GM12864 (cell line): ENCODE measurements around the gene ISOC2.
"Not testable (repeated sequence)": the region's sequence is repeated elsewhere in the genome, so short reads cannot be mapped to it uniquely, and the experiment has no call there.

Experiments used
- DNase-seq: peaks from one replicate; pipeline ENCODE4 v3.0.0-alpha.2; 2011; ENCODE audit warnings: low read depth
- H3K4me3 ChIP-seq: 2 replicates; pipeline ENCODE4 v1.5.1; 2011; ENCODE audit warnings: mild to moderate bottlenecking, low read depth, low read length, control low read depth
- TF ChIP-seq, protein P1 (sequence below): IDR thresholded peaks from 2 replicates; pipeline ENCODE4 v1.5.1; 2011; ENCODE audit warnings: low read depth, mild to moderate bottlenecking, moderate library complexity, low read length, control low read depth, inconsistent platforms; ENCODE audit errors: missing control alignments

The ISOC2 gene

DNA sequence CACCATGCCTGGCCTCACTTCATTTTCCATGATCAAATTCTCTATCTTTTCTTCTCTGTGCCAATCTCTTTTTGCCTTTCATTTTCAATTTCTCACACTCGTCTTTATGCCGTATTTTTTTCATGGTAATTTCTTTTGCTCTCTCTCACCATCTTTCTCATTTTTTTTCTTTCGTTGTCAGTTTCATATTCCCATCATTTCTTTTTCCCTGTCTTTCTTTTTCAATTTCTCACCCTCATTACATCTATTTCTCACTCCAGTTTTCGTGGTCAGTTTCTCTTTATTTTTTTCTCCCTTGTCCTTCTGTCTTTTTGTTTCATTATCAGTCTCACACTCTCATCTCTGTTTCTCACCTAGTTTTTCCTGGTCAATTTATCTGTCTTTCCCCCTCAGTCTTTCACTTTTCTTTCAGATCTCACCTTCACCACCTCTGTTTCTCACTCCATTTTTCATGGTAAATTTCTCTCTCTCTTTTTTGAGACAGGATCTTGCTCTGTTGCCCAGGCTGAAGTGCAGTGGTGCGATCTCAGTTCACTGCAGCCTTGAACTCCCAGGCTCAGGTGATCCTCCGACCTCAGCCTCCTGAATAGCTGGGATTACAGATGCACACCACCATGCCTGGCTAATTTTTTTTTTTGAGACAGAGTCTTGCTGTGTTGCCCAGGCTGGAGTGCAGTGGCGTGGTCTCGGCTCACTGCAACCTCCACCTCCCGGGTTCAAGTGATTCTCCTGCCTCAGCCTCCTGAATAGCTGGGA is 40.9 kb upstream of the ISOC2 start:
- DNase-seq = no peak
- no peak overlapping the region for H3K4me3 ChIP-seq
- TF ChIP-seq, protein P1, sequence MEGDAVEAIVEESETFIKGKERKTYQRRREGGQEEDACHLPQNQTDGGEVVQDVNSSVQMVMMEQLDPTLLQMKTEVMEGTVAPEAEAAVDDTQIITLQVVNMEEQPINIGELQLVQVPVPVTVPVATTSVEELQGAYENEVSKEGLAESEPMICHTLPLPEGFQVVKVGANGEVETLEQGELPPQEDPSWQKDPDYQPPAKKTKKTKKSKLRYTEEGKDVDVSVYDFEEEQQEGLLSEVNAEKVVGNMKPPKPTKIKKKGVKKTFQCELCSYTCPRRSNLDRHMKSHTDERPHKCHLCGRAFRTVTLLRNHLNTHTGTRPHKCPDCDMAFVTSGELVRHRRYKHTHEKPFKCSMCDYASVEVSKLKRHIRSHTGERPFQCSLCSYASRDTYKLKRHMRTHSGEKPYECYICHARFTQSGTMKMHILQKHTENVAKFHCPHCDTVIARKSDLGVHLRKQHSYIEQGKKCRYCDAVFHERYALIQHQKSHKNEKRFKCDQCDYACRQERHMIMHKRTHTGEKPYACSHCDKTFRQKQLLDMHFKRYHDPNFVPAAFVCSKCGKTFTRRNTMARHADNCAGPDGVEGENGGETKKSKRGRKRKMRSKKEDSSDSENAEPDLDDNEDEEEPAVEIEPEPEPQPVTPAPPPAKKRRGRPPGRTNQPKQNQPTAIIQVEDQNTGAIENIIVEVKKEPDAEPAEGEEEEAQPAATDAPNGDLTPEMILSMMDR = no peak

DNA sequence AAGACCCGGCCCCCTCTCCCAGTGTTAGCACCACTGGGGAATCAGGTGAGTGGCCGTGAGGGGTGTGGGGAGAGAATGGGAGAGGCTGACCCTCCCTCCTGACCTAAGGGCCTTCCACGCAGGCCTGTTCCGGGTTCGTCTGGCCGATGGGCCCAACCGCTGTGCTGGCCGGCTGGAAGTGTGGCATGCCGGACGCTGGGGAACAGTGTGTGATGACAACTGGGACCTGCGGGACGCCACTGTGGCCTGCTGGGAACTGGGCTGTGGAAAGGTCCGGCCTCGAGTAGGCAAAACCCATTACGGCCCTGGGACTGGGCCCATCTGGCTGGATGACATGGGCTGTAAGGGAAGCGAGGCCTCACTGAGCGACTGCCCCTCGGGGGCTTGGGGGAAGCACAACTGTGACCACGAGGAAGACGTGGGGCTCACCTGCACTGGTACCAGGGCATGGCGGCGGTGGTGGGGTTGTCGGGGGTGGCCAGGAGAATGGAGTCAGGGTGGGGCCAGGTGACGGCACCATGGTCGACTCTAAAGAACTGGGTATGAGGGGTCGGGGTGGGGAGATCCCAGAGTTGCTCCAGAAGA is 39.0 kb upstream of the ISOC2 start:
- TF ChIP-seq, protein P1 = no peak
- no peak overlapping the region for H3K4me3 ChIP-seq
- no peak for DNase-seq

DNA sequence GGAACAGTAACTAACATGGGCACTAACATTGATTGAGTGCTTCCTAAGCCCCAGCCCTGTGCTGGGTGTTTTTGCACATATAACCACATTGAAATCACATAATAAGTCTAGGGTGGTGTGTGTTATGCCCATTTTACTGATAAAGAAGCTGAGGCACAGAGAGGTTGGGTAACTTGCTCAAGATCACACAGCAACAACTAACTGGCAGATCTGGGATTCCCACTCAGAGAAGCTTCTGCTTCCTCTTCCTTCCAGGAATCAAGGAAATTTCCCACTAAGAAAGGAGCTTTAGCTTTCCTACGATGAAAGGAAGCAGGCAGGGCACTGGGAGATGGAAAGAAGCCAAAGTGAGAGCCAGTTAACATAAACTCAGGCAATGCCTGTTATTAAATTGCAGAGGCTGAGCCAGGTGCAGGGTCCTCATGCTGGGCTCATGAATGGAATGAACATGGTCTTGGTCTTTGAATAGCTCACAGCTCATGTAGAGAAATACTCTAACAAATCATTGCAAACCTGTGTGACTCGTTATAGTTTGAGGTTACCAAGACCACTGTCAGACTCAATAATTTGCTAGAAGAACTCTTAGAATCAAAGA is 36.9 kb upstream of the ISOC2 start:
- DNase-seq = no peak
- TF ChIP-seq, protein P1 = no peak
- H3K4me3 ChIP-seq = no peak overlapping the region

DNA sequence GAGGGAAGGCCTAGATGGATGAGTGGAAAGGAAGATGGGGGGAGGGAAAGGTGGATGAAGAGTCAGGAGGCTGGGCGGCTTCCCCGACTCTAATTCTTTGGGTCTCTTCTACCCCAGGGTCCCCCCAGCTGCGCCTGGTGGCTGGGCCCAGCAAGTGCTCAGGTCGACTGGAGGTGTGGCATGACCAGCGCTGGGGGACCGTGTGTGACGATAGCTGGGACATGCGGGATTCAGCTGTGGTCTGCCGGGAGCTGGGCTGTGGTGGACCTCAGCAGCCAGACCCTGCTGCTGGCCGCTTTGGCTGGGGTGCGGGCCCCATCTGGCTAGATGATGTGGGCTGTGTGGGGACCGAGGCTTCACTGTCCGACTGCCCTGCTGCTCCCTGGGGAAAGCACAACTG is 36.3 kb upstream of the ISOC2 start:
- TF ChIP-seq, protein P1 = no peak
- no peak overlapping the region for H3K4me3 ChIP-seq
- no peak for DNase-seq

DNA sequence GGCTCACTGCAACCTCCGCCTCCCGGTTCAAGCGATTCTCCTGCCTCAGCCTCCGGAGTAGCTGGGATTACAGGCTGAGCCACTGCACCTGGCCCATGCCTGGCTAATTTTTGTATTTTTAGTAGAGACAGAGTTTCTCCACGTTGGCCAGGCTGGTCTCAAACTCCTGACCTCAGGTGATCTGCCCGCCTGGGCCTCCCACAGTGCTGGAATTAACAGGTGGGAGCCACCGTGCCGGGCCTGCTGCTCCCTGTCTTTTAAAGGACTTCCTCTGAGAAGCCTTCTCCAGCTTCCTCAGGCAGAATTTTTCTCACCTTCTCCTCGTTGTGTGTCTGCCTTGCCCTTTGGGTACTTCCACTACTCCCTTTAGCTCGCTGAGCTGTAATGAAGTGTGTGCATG is 35.4 kb upstream of the ISOC2 start:
- DNase-seq, H3K4me3 ChIP-seq: not testable (repeated sequence)

DNA sequence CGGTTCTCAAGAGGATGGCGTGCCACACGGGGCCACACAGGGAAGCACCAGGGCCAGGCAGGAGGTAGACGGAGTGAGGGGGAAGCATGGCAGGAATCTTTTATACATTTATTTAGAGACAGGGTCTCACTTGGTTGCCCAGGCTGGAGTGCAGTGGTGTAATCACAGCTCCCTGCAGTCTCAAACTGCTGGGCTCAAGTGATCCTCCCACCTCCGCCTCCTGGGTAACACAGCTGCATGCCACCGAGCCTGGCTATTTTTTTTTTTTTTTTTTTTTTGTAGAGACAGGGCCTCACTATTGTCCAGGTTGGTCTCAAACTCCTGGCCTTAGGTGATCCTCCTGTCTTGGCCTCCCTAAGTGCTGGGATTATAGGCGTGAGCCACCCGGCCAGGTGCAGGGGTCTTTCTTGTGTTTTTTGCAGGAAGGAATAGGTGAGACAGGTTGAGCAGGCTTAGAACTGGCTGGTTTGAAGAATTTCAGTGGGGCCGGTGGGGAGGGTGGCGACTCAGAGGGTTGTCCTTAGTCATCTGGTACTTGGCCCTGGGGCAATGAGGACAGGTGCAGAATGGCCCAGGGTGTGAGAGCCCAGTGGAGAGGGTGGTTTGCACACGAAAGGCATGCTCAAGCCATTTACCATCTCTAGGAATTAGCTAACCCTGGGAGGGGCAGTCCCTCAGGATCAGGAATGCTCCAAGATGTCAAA is 34.4 kb upstream of the ISOC2 start:
- TF ChIP-seq, protein P1 = no peak
- no peak overlapping the region for H3K4me3 ChIP-seq
- DNase-seq = no peak

DNA sequence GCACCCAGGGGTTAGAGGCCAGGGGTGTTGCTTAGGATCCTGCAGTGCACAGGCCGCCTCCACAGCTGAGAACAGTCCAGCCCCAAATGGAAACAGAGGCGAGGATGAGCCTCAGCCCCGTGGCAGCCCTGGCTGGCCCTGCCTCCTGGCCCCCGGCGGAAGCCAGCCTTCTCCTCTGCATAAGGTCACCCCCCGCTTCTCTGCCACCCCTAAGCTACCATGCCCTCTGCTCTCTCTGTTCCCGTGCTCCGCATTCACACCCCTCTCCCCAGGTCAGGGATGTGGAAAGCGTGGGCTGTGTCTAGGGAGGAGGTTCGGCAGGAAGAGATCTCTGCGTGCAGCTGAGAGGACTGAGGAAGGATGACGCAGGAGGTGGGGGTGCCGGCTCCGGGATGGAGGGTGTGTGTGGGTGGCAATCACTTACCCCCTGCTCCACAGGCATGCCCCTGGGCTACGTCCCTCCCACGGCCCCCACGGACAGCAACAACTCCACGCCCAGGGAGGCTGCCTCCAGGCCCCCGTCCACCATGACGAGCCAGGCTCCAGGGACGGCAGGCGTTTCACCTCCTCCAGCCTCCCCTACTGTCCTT is 32.8 kb upstream of the ISOC2 start:
- H3K4me3 ChIP-seq = no peak overlapping the region; the same call in 1 of the 2 replicates
- DNase-seq = no peak
- TF ChIP-seq, protein P1 = no peak
